Glomerular endothelial cell (primary cell): ENCODE results near the gene MEGF11. TPM values are rescaled to one million over a fixed set of nuclear protein-coding genes. Genes with fewer than 3 reads are reported as not detected.

Experiments
- DNase-seq: peaks from one replicate; pipeline ENCODE4 v3.0.0-alpha.2; 2011; ENCODE audit warnings: low read depth, low spot score; ENCODE audit errors: extremely low read depth
- total RNA-seq: library from RNA; depleted of rRNA; stranded (reverse); fragments of >200 nt; gene quantifications from 2 replicates; pipeline ENCODE4 v1.2.3, GENCODE V29; 2015

MEGF11 gene
- total RNA-seq, 1 donor from 2014 or later: 0.18 TPM

DNA sequence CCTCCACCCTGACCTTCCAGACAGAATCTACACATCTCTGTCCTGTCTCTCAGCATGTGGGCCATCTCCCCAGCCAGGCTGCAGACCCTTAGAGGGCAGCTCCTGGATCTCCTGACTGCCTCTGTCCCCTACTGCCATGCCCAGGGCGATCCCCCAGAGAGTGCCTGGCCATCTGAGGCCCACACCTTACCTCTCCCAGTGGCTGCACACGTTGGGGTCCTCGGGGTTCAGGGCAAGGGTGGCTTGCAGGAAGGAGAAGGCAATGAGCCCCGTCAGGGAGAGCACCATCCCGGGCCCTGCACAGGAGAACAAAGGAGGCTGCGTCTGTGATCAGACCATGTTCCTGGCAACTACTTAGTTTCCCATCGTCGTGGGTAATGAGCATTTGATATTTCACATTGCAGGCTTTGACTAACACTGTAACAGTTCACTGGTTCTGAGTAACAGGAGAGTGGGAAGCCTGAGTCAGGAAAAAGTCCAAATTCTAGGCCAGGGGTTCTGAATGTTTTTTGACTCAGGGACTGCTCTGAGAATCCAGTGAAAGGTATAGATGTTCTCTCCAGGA, 125.4 kb downstream of the MEGF11 start:
- DNase-seq: no peak

DNA sequence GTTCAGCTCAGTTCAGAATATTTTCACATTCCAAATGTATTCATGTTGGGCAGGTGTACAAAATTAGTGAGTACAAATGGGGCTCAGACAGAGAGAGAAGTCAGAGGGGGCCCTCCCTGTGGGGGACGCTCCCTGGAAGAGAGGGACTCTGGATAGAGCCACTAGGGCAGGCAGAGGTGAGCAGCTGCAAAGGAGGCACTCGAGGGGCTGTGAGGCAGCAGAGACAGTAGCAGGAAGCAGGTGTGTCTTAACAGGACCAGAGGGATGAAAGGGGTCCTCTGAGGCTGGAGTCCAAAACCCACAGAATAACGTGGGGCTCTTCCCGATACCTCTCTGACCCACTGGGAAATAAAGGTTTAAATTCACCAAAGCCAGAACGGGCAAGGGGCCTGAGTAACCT, 127.1 kb downstream of the MEGF11 start:
- no peak for DNase-seq

DNA sequence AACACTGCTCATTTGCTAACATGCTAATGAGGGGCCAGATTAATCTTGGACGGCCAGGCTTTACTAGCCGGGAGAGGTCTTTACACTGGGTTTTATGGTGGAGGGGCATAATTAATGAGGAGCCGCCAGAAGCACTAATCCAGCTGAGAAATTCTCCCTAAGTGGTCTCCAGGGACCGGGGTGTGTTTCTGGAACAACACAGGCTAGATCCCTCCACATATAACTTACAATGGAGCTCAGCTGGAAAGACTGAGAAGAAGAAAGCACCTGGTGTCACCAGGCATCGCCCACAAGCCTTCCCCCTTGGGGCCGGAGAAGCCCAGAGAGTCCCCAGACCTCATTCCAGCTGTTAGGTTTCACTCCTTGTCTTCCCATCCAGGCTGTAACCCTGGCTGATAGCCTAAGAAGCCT, 127.5 kb downstream of the MEGF11 start:
- DNase-seq: no peak

- no peak for DNase-seq
These were observed 128.9 kb downstream of the MEGF11 start for GRCh38 chr15:66124651-66125050.

DNA sequence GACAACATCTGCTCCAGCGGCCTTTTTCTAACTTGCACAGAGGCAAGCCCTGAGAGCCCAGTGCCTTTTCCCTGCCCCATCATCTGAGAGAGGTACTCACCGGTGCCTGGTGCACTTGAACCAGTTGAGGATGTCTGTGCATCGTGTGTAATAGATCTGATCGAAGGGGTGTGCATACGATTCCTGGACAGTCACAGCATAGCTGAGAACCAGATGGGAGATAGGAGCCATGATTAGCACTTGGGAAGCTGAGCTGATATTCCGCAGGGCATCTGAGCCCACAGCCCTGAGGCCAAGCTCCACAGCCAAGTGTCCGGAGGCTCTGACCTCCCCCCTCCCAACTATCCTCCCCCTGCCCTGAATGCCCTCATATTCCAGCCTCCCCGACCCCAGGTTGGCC, 129.8 kb downstream of the MEGF11 start:
- DNase-seq: no peak

DNA sequence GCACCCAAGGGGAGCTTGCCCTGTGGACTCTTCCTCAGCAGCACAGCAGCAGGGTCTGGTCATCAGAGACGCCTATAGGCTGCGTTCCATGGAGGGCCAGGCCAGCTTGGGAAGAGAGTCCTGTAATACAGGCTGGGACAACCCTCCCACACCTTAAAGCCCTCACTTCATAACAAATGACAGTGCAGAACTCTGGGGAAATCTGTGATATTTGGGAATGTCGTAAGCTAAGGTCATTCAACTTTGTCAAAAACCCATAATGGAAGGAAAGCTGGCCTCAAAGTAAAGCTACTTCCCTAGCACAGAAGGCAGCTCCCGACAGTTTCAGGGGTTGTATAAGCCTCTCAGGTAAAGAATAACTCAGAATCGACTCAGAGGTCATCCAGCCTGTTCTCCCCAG, 133.1 kb downstream of the MEGF11 start:
- DNase-seq: no peak

- no peak for DNase-seq
These were observed 135.7 kb downstream of the MEGF11 start for GRCh38 chr15:66117841-66118240.

GRCh38 chr15:66115568-66116206, 137.9 kb downstream of the MEGF11 start:
- no peak for DNase-seq

- no peak for DNase-seq
These were observed 138.6 kb downstream of the MEGF11 start for GRCh38 chr15:66114863-66115425.

DNA sequence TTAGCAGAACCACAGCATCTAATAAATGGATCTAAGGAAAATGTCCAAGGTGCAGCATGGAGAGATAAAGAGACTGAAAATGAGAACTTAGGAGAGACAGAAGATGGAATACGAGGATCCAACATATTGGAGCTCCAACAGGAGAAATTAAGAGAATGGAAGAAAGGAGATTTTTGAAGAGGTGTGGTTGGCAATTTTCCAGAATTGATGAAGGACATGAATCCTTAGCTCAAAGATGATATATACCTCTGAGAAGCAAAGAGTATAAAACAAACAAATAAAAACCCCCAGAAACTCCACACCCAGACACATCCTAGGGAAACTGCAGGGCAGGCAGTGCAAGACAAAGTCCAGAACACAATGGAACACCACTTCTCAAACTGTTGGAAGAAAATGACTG, 141.2 kb downstream of the MEGF11 start:
- DNase-seq: no peak

DNA sequence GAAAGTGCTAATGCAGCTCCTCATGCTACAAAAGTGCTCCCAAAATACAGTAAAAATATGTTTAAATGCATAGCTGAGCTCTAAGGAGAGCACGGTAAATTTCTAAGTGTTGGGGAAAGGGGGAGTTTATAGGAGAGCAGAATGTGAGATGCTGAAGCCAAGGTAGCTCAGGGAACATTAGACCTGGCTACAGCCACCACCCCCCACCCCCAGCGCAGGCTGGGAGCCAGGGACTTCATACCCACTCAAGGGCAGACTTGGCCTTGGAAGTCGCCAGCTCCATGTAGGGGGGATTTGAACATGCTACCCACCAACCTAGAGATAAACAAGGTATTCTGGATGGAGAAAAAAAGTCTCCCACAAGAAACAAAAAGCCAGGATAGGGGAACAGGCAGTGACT, 142.2 kb downstream of the MEGF11 start:
- DNase-seq: no peak

DNA sequence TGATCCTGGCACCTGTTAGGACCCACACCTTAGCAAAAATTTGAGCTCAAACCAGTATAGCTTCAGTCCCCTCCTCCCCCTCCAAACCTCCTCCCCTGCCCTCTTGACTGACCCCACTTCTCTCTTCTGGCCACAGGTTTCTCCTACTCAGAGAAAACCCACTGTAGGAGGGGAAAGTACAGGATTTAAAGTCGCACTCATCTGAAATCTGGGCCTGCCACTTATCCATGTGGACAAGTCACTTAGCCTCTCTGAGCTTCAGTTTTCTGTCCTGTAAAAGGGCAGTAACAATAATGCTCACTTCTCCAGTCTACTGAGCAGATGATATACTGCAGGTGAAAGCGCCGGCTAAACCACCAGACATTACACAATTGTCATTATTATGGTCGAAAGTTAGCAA, 142.7 kb downstream of the MEGF11 start:
- DNase-seq: no peak

DNA sequence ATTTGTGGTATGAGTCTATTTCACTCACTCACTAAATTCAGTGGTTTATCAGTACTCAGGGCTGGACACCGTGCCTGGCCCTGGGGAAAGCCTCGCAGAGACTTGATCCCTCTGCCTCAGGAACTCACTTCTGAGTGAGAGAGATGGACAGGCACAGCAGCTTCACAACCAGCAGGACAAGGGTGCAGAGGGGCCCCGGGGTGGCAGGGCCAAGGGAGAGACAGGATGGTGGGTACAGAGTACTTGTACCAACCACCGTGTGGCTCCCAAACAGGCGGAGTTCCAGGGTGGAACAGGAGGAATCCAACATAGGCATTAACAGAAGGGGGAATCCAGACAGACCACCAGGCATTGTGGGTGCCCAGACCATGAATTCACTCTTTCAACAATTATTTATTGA, 143.7 kb downstream of the MEGF11 start:
- no peak for DNase-seq

DNA sequence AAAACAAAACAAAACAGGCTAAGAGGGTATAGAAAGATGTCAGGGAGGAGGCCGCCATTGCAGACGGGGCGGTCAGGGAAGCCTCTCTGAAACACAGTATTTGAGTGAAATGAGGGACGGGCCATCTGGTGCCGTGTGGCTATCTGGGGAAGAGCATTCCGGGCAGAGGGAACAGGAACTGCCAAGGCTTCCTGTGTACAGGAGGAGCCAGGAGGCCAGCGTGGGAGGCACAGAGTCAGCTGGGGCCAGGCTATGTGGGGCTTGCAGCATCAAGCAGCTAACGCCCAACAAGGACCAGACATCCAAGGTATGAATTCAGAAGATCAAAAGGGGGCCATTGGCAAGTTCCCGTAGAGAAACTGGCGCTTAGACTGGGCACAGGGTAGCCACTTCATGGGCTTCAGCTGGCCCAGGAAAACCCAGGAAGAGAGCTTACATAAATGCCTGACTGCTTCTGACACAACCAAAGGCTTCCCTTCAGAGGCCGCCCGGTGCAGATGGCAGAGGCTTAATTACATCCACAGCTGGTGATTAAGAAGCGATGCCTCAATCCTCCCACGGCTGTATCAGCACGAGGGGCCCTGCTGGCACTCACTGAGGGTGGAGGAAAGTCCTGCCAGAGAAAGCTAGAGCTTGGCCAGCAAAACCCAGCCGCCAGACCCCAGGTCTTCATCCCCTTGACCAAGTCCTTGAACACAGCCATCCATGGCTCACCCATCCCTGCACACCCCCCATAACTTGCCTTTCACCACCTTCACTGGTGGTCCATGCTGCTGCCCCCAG, 144.9 kb downstream of the MEGF11 start:
- DNase-seq: no peak

GRCh38 chr15:66107070-66107469, 146.5 kb downstream of the MEGF11 start:
- no peak for DNase-seq

DNA sequence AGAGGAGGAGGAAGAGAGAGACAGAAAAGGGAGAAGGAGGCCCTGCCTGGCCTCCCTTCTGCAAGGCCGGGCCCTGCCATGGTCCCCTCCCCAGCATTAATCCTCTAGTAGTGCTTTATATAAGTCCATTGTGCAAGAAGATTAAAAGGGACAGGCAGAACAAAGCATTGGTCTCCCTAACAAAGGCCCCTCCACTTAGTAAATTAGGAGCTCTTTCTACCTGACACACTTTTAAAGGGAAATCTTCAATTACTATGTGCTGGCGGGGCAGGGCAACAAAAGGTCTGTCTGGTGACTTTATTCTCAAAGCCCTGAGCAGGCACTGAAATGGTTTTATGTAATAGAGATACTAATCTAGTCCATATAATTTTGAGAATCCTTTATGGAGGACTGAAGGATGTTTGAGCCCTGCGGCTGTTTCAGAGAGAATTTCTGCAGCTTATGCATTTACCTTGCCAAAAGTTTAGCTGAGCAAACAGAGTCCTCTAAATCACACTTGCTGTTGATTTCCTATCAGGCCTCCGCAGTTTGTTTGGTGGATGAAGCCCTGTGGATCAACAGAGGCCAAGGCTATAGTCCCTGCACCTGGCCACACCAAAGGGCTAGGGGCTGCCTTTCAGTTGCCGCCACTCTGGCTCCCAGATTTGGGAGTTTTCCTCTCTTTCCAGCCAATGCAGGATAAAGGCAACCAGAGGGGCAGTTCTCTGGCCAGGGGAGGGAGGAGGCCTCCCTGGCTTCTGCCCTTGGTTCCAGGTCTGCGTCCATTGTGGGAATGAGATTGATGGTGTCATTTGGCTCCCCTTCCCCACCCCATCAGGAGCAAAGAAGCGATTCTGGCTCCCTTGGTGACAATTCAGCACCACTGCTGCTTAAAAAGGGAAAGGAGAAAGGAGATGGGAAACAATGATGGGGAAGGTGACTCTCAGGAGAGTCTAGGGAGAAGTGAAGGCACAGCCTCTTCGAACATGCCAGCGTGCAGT, 148.0 kb downstream of the MEGF11 start:
- DNase-seq: no peak

DNA sequence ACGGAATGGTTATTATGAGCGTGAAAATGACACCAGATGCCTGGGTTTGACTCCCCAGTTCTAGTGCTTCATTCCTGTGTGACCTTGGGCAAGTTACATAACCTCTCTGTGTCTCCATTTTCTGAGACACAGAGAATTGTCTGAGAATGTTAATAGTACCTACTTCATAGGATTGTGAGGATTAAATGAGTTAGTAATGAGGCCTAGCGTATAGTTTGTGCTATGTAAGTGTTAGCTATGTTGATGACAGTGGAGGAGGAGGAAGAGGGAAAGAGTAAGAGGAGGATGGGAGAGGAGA, 150.3 kb downstream of the MEGF11 start:
- no peak for DNase-seq

DNA sequence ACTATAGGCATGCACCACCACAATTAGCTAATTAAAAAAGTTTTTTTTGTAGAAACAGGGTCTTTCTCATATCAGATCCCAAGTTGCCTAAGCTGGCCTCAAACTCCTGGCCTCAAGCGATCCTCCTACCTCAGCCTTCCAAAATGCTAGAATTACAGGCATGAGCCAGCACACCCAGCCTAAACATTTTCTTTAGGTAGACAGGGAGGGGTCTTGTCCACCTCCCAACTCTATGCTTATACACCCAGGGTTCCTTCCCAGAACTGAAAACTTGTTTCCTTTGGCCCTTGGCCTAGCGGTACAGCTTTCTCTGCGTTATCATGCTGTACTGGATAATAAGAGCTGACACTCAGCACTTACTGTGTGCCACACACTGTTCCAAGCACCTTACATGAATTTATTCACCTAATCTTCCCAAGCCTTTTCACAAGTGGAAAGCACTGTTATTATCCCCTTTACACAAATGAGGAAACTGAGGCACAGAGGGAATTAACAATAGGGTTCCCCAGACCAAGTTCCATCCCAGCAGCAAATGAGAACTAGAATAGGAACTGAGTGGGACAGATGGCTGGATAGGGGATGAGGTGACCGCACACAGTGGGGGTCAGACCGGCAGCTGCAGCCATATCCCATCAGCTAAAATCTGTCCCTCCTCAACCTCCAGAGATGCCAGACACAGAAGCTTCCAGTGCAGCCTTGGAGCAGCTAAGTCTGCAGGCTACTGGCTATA, 150.8 kb downstream of the MEGF11 start:
- no peak for DNase-seq

DNA sequence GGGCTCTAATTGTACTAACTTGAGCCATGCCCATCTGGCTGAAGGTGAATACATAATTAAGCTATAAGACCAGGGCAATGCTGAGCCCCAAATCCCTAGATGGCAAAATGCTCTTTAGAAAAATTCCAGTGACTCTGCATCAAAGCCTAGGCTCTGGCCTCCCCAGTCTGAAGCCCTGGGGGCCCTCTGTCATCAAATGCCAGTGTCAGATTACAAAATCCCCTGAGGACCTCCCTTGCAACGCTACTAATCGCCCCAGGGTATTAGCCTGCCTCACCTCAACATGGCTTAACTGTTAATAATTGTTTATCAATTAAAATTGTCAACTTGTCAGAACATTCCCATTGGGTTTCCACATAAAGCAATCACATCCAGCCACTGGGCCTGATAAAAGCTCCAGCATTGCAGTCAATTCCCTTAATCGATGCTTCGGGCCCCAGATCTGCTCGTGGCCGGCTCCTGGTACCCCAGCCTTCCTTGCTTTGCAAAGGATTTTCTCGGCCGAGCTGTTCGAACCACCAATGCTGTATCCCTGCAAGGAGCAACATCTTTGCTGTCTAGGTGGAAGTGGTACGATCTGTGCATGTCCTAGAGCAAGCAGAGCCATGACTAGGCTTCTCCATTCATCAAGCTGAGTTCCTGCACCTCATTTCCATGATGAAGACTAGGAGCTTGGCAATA, 151.7 kb downstream of the MEGF11 start:
- no peak for DNase-seq

GRCh38 chr15:66100761-66101160, 152.8 kb downstream of the MEGF11 start:
- no peak for DNase-seq
